ENCODE data around the gene DTX2.
"Not testable (repeated sequence)": the region's sequence is repeated elsewhere in the genome, so short reads cannot be mapped to it uniquely, and the experiment has no call there.

DTX2 gene

GRCh38 chr7:76512941-76513816 is 51.7 kb downstream of the DTX2 start:
- DNase-seq (ENCODE audit: low read depth): no peak

- DNase-seq (ENCODE audit: low read depth): no peak
Observed at GRCh38 chr7:76513817-76514799, 52.6 kb downstream of the DTX2 start.

GRCh38 chr7:76514926-76515771 is 53.6 kb downstream of the DTX2 start:
- DNase-seq (ENCODE audit: low read depth): no peak

- DNase-seq (ENCODE audit: low read depth): no peak
Observed at GRCh38 chr7:76515999-76516443, 54.5 kb downstream of the DTX2 start.

GRCh38 chr7:76516932-76517331 is 55.4 kb downstream of the DTX2 start:
- DNase-seq (ENCODE audit: low read depth): not testable (repeated sequence)

- not testable (repeated sequence) for DNase-seq (ENCODE audit: low read depth)
Observed at GRCh38 chr7:76526183-76526582, 64.7 kb downstream of the DTX2 start.

GRCh38 chr7:76531643-76532042 is 70.1 kb downstream of the DTX2 start:
- not testable (repeated sequence) for DNase-seq (ENCODE audit: low read depth)

- not testable (repeated sequence) for DNase-seq (ENCODE audit: low read depth)
Observed at GRCh38 chr7:76543197-76543596, 81.7 kb downstream of the DTX2 start, which contains the start of gene SPDYE16. Gene SPDYE16 (minus strand): TSS chr7:76543297. CDS start chr7:76541459, 1,838 bp downstream.

GRCh38 chr7:76549025-76549854 is 87.7 kb downstream of the DTX2 start:
- peak; percentile 77 for DNase-seq (ENCODE audit: low read depth)

- not testable (repeated sequence) for DNase-seq (ENCODE audit: low read depth)
Observed at GRCh38 chr7:76549855-76550248, 88.3 kb downstream of the DTX2 start.

GRCh38 chr7:76551992-76552391 is 90.5 kb downstream of the DTX2 start:
- DNase-seq (ENCODE audit: low read depth): not testable (repeated sequence)
